ENCODE data around the gene FETUB. TPM values are rescaled to one million over a fixed set of nuclear protein-coding genes. Genes with fewer than 3 reads are reported as not detected.
"Not testable (repeated sequence)": the region's sequence is repeated elsewhere in the genome, so short reads cannot be mapped to it uniquely, and the experiment has no call there.

FETUB gene
- total and polyA plus RNA-seq, 5 donors from 2014 or later, result not detected

DNA sequence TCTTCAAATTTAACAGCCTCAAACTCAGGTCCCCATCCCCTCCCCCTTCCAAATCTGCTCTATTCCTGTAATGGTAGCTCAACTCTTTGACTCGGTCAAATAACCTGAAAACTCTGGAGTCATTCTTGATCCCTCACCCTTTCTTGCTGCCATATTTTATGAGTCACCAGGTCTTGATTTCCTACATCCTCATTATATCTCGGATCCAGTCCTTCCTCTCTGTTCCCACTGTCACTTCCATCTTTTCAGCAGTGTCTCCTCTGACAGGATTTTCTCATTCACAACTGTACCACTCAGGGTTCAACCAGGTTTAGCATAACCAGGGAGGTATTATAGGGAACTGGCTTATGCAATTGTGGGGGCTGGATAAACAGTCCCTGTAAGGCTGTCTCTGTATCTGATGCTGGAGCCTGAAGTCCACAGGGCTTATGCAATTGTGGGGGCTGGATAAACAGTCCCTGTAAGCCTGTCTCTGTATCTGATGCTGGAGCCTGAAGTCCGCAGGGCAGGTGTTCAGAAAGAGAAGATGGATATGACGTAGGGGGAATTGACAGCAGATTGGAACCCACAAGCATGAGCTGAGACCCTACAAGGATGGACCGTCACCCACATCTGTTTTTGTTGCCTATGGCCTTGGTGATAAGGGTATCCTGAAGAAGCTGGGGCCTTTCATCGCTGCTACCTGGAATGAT lies 9.1 kb upstream of the FETUB start:
- Histone ChIP-seq H3K27ac (ENCODE audit: insufficient read depth, low read length, poor library complexity, severe bottlenecking) (no peak overlapping the region), H3K4me3 (ENCODE audit: low read depth, low read length) (no peak overlapping the region), H3K9me3 (ENCODE audit: control insufficient read depth in 2 of 2, low read length in 2 of 2) (no peaks in the 10 kb centered on the region), H3K4me1 (ENCODE audit: control insufficient read depth, insufficient read depth, low read length, poor library complexity, severe bottlenecking) (no peaks in the 10 kb centered on the region), H3K36me3 (ENCODE audit: control insufficient read depth, insufficient read depth, low read length) (no peaks in the 10 kb centered on the region), H3K27me3 (ENCODE audit: control insufficient read depth, insufficient read depth, low read length) (peaks cover 10% of the 10 kb centered on the region)
- DNase-seq (no peak), ATAC-seq (ENCODE audit: low read depth in 2 of 2) (no peak)
- Mint-ChIP-seq H3K4me1 (no peaks in the 10 kb centered on the region), H3K4me3 (no peak overlapping the region), H3K27me3 (peaks cover 10% of the 10 kb centered on the region), H3K27ac (no peak overlapping the region), H3K36me3 (no peaks in the 10 kb centered on the region), H3K9me3 (peaks cover 0 to 2% (median 0%) of the 10 kb centered on the region in 7 donors)

DNA sequence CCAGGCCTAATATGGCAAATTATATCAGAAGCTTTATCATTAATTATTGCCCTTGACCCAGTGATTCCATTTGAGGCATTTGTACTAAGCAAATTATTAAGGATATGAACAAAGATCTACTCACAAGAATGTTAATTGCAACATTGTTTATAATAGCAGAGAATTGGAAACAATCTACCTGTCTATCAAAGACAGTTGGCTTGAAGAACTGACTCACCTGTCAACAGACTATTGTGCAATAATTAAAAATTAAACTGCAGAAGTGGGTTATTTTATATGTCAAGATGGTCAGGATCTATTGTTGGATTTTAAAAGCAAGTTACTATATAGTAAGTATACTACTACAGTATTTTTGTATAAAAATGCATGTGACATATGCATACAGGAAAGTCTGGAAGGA lies 6.7 kb upstream of the FETUB start:
- no peak overlapping the region for H3K4me3 Mint-ChIP-seq
- Histone ChIP-seq H3K9me3 (ENCODE audit: control insufficient read depth in 2 of 2, low read length in 2 of 2) (no peaks in the 10 kb centered on the region), H3K4me1 (ENCODE audit: control insufficient read depth, insufficient read depth, low read length, poor library complexity, severe bottlenecking) (no peaks in the 10 kb centered on the region), H3K36me3 (ENCODE audit: control insufficient read depth, insufficient read depth, low read length) (no peaks in the 10 kb centered on the region), H3K4me3 (ENCODE audit: low read depth, low read length) (no peak overlapping the region), H3K27me3 (ENCODE audit: control insufficient read depth, insufficient read depth, low read length) (peaks cover 10% of the 10 kb centered on the region), H3K27ac (ENCODE audit: insufficient read depth, low read length, poor library complexity, severe bottlenecking) (no peak overlapping the region)
- peak overlapping the region in 1 of 3 donors; percentile 17 for H3K27ac Mint-ChIP-seq
- no peaks in the 10 kb centered on the region for H3K36me3 Mint-ChIP-seq
- DNase-seq (no peak), ATAC-seq (ENCODE audit: low read depth in 2 of 2) (no peak)
- H3K27me3 Mint-ChIP-seq, result peaks cover 22% of the 10 kb centered on the region
- H3K9me3 Mint-ChIP-seq, result peaks cover 0 to 2% (median 0%) of the 10 kb centered on the region in 7 donors
- no peaks in the 10 kb centered on the region for H3K4me1 Mint-ChIP-seq

DNA sequence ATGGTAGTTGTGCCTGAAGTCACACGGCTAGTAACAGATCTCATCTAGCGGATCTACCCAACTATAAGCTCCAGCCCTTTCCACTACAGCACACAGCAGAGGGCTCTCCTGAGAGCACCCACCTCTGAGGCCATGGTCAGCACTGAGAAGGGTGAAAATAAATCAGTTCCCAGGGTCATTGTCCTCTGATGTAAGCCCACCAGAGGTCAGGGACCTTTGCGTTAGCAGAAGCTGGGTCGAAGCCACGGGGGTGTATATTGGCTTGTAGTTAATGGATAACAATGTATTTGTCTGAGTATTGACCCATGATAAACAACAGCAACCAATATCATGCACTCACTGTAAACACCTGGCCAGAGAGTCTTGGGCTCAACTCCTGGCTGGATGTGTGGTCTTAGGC lies 6.0 kb upstream of the FETUB start:
- not testable (repeated sequence) for H3K9me3 ChIP-seq (ENCODE audit: control insufficient read depth in 2 of 2, low read length in 2 of 2); H3K4me1 ChIP-seq (ENCODE audit: control insufficient read depth, insufficient read depth, low read length, poor library complexity, severe bottlenecking); H3K4me3 ChIP-seq (ENCODE audit: low read depth, low read length); H3K36me3 ChIP-seq (ENCODE audit: control insufficient read depth, insufficient read depth, low read length); H3K27ac Mint-ChIP-seq; ATAC-seq (ENCODE audit: low read depth in 2 of 2); H3K4me1 Mint-ChIP-seq; DNase-seq; H3K9me3 Mint-ChIP-seq; H3K27ac ChIP-seq (ENCODE audit: insufficient read depth, low read length, poor library complexity, severe bottlenecking); H3K36me3 Mint-ChIP-seq; H3K4me3 Mint-ChIP-seq
- peaks cover 28% of the 10 kb centered on the region for H3K27me3 Mint-ChIP-seq
- peaks cover 11% of the 10 kb centered on the region for H3K27me3 ChIP-seq (ENCODE audit: control insufficient read depth, insufficient read depth, low read length)

DNA sequence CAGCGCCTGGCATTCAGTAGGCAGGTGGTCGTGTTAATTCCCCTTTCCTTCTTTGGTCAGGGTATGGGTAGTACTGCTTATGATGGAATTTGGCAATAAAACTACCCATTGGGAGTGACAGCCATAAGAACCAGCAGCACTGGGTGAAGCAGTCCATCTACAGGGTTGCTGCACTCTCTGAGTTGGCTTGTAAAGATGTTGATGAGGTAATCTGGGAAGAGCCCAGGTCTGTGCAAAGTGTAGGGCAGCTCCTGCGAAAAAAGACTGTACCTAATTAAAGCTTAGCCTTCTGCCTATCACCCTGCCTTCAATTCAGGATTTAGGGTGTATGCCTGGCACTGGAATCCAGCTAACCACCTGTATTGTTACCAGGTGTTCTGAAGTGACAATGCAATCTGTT lies 4.7 kb upstream of the FETUB start:
- no peak for ATAC-seq (ENCODE audit: low read depth in 2 of 2)
- no peaks in the 10 kb centered on the region for H3K9me3 ChIP-seq (ENCODE audit: control insufficient read depth in 2 of 2, low read length in 2 of 2)
- DNase-seq, result no peak
- no peak overlapping the region for H3K4me3 ChIP-seq (ENCODE audit: low read depth, low read length)
- Mint-ChIP-seq H3K27ac (no peak overlapping the region), H3K36me3 (no peaks in the 10 kb centered on the region), H3K4me3 (no peak overlapping the region), H3K4me1 (no peaks in the 10 kb centered on the region), H3K27me3 (peaks cover 27% of the 10 kb centered on the region), H3K9me3 (peaks cover 0 to 2% (median 0%) of the 10 kb centered on the region in 7 donors)
- no peaks in the 10 kb centered on the region for H3K4me1 ChIP-seq (ENCODE audit: control insufficient read depth, insufficient read depth, low read length, poor library complexity, severe bottlenecking)
- H3K27ac ChIP-seq (ENCODE audit: insufficient read depth, low read length, poor library complexity, severe bottlenecking), result no peak overlapping the region
- peaks cover 15% of the 10 kb centered on the region for H3K27me3 ChIP-seq (ENCODE audit: control insufficient read depth, insufficient read depth, low read length)
- H3K36me3 ChIP-seq (ENCODE audit: control insufficient read depth, insufficient read depth, low read length), result no peaks in the 10 kb centered on the region

DNA sequence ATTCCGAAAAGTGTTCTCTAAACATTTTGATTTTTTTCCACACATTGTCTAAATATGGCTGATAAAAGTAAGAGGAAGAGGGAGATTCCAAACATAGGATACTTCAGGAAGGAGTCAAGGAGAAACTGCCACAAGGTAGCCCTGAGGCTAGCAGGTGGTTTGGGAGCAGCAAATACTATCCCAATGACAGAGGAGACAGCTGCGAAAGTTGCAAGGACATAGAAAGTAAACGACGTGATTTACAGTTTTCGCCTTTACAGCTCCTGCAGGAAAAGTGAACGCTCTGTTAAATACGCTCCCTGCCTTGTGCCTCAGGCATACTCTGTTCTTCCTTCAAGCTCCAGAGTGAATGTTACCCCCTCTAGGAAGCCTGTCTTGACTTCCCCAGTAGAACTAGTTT lies 3.7 kb upstream of the FETUB start:
- H3K9me3 ChIP-seq (ENCODE audit: control insufficient read depth in 2 of 2, low read length in 2 of 2), result no peaks in the 10 kb centered on the region
- peaks cover 11% of the 10 kb centered on the region for H3K27me3 ChIP-seq (ENCODE audit: control insufficient read depth, insufficient read depth, low read length)
- no peak overlapping the region for H3K27ac ChIP-seq (ENCODE audit: insufficient read depth, low read length, poor library complexity, severe bottlenecking)
- H3K4me1 ChIP-seq (ENCODE audit: control insufficient read depth, insufficient read depth, low read length, poor library complexity, severe bottlenecking), result no peaks in the 10 kb centered on the region
- H3K27ac Mint-ChIP-seq, result no peak overlapping the region
- no peaks in the 10 kb centered on the region for H3K9me3 Mint-ChIP-seq
- H3K4me1 Mint-ChIP-seq, result no peaks in the 10 kb centered on the region
- no peak overlapping the region for H3K4me3 ChIP-seq (ENCODE audit: low read depth, low read length)
- no peak for ATAC-seq (ENCODE audit: low read depth in 2 of 2)
- peaks cover 36% of the 10 kb centered on the region for H3K27me3 Mint-ChIP-seq
- H3K36me3 ChIP-seq (ENCODE audit: control insufficient read depth, insufficient read depth, low read length), result no peaks in the 10 kb centered on the region
- no peak overlapping the region for H3K4me3 Mint-ChIP-seq
- no peaks in the 10 kb centered on the region for H3K36me3 Mint-ChIP-seq
- no peak for DNase-seq

DNA sequence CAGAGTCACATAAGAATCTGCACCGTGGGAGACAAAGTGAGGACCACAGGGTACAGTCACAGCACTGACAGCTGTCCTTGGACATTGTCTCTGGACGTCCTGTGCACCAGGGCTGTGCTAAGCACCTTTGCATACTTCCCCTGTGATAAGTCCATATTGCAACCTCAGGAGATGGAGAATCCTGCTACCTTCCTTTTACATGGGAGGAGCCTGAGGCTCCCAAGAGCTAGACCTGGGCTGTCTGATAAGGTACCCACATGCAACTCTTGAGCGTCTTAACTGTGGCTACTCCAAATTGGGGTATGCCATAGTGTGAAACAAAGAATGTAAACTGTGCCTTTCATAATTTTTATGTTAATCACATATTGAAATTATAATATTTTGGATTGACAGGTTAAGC lies 2.5 kb upstream of the FETUB start:
- no peak for DNase-seq
- H3K4me1 Mint-ChIP-seq, result no peaks in the 10 kb centered on the region
- H3K36me3 ChIP-seq (ENCODE audit: control insufficient read depth, insufficient read depth, low read length), result no peaks in the 10 kb centered on the region
- H3K9me3 Mint-ChIP-seq, result peaks cover 0 to 1% (median 0%) of the 10 kb centered on the region in 7 donors
- H3K4me3 Mint-ChIP-seq, result no peak overlapping the region
- no peaks in the 10 kb centered on the region for H3K36me3 Mint-ChIP-seq
- H3K4me3 ChIP-seq (ENCODE audit: low read depth, low read length), result no peak overlapping the region
- H3K27me3 ChIP-seq (ENCODE audit: control insufficient read depth, insufficient read depth, low read length), result peaks cover 11% of the 10 kb centered on the region
- H3K27me3 Mint-ChIP-seq, result peaks cover 32% of the 10 kb centered on the region
- H3K4me1 ChIP-seq (ENCODE audit: control insufficient read depth, insufficient read depth, low read length, poor library complexity, severe bottlenecking), result no peaks in the 10 kb centered on the region
- no peak overlapping the region for H3K27ac ChIP-seq (ENCODE audit: insufficient read depth, low read length, poor library complexity, severe bottlenecking)
- no peak for ATAC-seq (ENCODE audit: low read depth in 2 of 2)
- H3K27ac Mint-ChIP-seq, result no peak overlapping the region
- H3K9me3 ChIP-seq (ENCODE audit: control insufficient read depth in 2 of 2, low read length in 2 of 2), result no peaks in the 10 kb centered on the region

DNA sequence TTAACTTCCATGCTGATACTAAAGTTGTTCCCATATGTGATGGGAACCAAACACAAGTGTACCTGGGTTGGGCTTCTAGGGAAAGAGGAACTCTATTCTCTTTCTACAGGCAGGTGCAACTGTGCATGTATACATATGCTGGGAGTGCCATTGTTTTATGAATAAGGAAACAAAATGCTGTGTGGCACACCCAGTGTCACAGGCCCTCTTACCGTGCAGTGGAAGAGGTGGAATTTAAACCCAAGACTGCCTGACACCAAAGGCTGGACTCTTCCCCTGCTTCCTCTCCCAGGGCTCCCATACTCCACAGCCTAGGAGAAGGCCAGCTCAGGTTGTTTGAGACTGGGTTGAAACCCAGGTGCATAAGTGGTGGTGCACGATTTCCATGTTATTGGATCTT lies 1.9 kb upstream of the FETUB start:
- DNase-seq (no peak), ATAC-seq (ENCODE audit: low read depth in 2 of 2) (no peak)
- Mint-ChIP-seq H3K27me3 (peaks cover 34% of the 10 kb centered on the region), H3K27ac (no peak overlapping the region), H3K36me3 (no peaks in the 10 kb centered on the region), H3K9me3 (peaks cover 0 to 1% (median 0%) of the 10 kb centered on the region in 7 donors), H3K4me3 (no peak overlapping the region), H3K4me1 (no peaks in the 10 kb centered on the region)
- H3K4me3 ChIP-seq (ENCODE audit: low read depth, low read length), result no peak overlapping the region
- H3K9me3 ChIP-seq (ENCODE audit: control insufficient read depth in 2 of 2, low read length in 2 of 2), result no peaks in the 10 kb centered on the region
- H3K27ac ChIP-seq (ENCODE audit: insufficient read depth, low read length, poor library complexity, severe bottlenecking), result no peak overlapping the region
- no peaks in the 10 kb centered on the region for H3K4me1 ChIP-seq (ENCODE audit: control insufficient read depth, insufficient read depth, low read length, poor library complexity, severe bottlenecking)
- H3K36me3 ChIP-seq (ENCODE audit: control insufficient read depth, insufficient read depth, low read length), result no peaks in the 10 kb centered on the region
- peaks cover 15% of the 10 kb centered on the region for H3K27me3 ChIP-seq (ENCODE audit: control insufficient read depth, insufficient read depth, low read length)

DNA sequence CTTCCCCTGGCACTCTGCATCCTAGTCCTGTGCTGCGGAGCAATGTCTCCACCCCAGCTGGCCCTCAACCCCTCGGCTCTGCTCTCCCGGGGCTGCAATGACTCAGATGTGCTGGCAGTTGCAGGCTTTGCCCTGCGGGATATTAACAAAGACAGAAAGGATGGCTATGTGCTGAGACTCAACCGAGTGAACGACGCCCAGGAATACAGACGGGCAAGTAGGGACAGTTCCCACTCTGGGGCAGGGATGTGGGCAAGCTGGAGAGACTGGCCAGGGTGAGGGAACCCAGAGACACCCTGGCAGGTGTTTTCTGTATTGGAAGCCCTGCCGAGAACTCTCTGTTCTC lies 247 bp downstream of the FETUB start:
- Histone ChIP-seq H3K4me1 (ENCODE audit: control insufficient read depth, insufficient read depth, low read length, poor library complexity, severe bottlenecking) (no peaks in the 10 kb centered on the region), H3K27me3 (ENCODE audit: control insufficient read depth, insufficient read depth, low read length) (peaks cover 17% of the 10 kb centered on the region), H3K9me3 (ENCODE audit: control insufficient read depth in 2 of 2, low read length in 2 of 2) (no peaks in the 10 kb centered on the region), H3K4me3 (ENCODE audit: low read depth, low read length) (no peak overlapping the region), H3K27ac (ENCODE audit: insufficient read depth, low read length, poor library complexity, severe bottlenecking) (no peak overlapping the region), H3K36me3 (ENCODE audit: control insufficient read depth, insufficient read depth, low read length) (no peaks in the 10 kb centered on the region)
- Mint-ChIP-seq H3K4me1 (no peaks in the 10 kb centered on the region), H3K4me3 (no peak overlapping the region), H3K36me3 (no peaks in the 10 kb centered on the region), H3K27me3 (peaks cover 44% of the 10 kb centered on the region), H3K27ac (no peak overlapping the region), H3K9me3 (peaks cover 0 to 1% (median 0%) of the 10 kb centered on the region in 7 donors)
- DNase-seq (no peak), ATAC-seq (ENCODE audit: low read depth in 2 of 2) (no peak)

Data from CD4-positive, CD25-positive, alpha-beta regulatory T cell (primary cell).